Gastroesophageal sphincter (tissue), 4 donors: Measurements from ENCODE around the gene SGIP1. TPM values are rescaled to one million over a fixed set of nuclear protein-coding genes. Genes with fewer than 3 reads are reported as not detected.

Experiments
- ATAC-seq: fragments of 150-250 bp; one replicate; pipeline ENCODE4 v1.9.1; 2016; ENCODE audit warnings: mild to moderate bottlenecking, moderate library complexity
- H3K27ac ChIP-seq, 4 donors: fragments of 200-600 bp; sonication (generic) in 3 of 4; 1 replicate in 3 of 4; 2 replicates in 1 of 4; pipeline ENCODE4 v1.5.1; 2016 to 2019
- H3K27me3 ChIP-seq: fragments of 200-600 bp; sonication (generic); one replicate; pipeline ENCODE4 v1.5.1; 2019
- H3K36me3 ChIP-seq, 2 donors: fragments of 200-600 bp; sonication (generic); one replicate each; pipeline ENCODE4 v1.5.1; 2019; ENCODE audit warnings: control low read depth in 1 of 2
- H3K4me1 ChIP-seq, 3 donors: fragments of 200-600 bp; sonication (generic); 1 replicate in 2 of 3; 2 replicates in 1 of 3; pipeline ENCODE4 v1.5.1; 2016 to 2019; ENCODE audit warnings: control low read depth in 2 of 3
- H3K4me3 ChIP-seq, 2 donors: fragments of 200-600 bp; sonication (generic); one replicate each; pipeline ENCODE4 v1.5.1; 2019; ENCODE audit warnings: mild to moderate bottlenecking in 1 of 2, moderate library complexity in 1 of 2
- H3K9me3 ChIP-seq, 3 donors: fragments of 200-600 bp; sonication (generic); one replicate each; pipeline ENCODE4 v1.5.1; 2017 to 2019; ENCODE audit warnings: control low read depth in 2 of 3
- CTCF ChIP-seq, 4 experiments: fragments of 200-600 bp in 2 of 4; fragments of 450-650 bp in 2 of 4; sonication (generic) in 1 of 4; IDR thresholded peaks; one replicate each; pipeline ENCODE4 v1.5.1; 2017 to 2019; ENCODE audit warnings: antibody characterized with exemption in 4 of 4, mild to moderate bottlenecking in 2 of 4, moderate library complexity in 2 of 4
- EP300 ChIP-seq: sonication (generic); formaldehyde crosslinking; IDR thresholded peaks from one replicate; pipeline ENCODE4 v1.6.1; 2017; ENCODE audit warnings: antibody characterized with exemption, mild to moderate bottlenecking
- POLR2A ChIP-seq, 2 donors: fragments of 450-650 bp; IDR thresholded peaks; one replicate each; pipeline ENCODE4 v1.6.1; 2017; ENCODE audit warnings: antibody characterized with exemption in 2 of 2, mild to moderate bottlenecking in 2 of 2, moderate library complexity in 1 of 2
- POLR2AphosphoS5 ChIP-seq: sonication (generic); formaldehyde crosslinking; IDR thresholded peaks from one replicate; pipeline ENCODE4 v1.6.1; 2017; ENCODE audit warnings: antibody characterized with exemption
- WGBS, 2 donors: methylation state at CpG; one replicate each; pipeline ENCODE4 v1.1.5; 2018; ENCODE audit warnings: low coverage in 1 of 2; 5-methylcytosine and 5-hydroxymethylcytosine counted together
- total RNA-seq, 4 donors: library from RNA; depleted of rRNA; stranded (reverse); fragments of >200 nt; gene quantifications; one replicate each; pipeline ENCODE4 v1.1.0, GENCODE V29; 2016

SGIP1 gene
- total RNA-seq, 4 donors from 2014 or later, result 6.5 to 14.0 (median 10.7) TPM

GRCh38 chr1:66737836-66738235 is 203.9 kb downstream of the SGIP1 start:
- Histone ChIP-seq H3K27me3 (no peaks in the 10 kb centered on the region), H3K9me3 (no peaks in the 10 kb centered on the region), H3K4me1 (no peaks in the 10 kb centered on the region), H3K36me3 (peaks cover 0 to 7% of the 10 kb centered on the region in 2 donors), H3K4me3 (no peak overlapping the region), H3K27ac (no peak overlapping the region)
- ATAC-seq, result no peak
- no peak for TF ChIP-seq EP300
- TF ChIP-seq POLR2A (IDR thresholded peaks at IDR 0.05), result no peak
- TF ChIP-seq POLR2AphosphoS5, result no peak
- TF ChIP-seq CTCF (IDR thresholded peaks at IDR 0.05), result no peak
- WGBS, 2 donors, result 92 to 100% methylated on average over 2 of the region's 2 CpGs

DNA sequence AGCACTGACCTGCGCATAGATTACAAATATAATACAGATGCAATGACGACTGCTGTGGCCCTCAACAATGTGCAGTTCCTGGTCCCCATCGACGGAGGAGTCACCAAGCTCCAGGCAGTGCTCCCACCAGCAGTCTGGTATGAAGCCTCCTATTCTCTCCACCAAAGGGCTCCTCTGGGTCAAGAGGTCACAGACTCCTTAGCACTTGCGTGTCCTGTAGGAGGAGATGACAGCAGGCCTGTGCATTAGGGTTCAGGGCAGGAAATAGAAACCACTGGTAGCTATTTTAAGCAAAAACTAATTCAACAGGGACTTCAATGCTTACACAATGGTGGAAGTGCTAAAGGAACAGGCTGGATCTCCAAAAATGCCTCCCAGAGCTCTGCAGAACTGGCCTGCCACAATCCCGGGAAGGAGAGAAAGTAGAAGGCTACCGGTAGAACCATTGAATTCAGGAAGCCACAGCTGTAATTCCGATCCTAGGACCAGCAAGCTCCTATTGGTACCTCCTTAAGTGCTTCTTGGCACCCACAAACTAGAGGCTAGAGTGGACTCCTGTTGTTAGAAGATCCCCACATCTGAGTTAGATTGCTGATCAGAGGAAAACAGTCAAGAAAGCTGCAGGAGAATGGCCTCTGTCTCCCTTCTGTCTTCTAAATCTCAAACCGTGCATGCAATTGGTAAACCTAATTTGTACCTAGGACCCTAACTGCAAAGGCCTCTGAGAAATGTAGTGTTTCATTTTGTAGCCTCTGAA is 205.6 kb downstream of the SGIP1 start:
- Histone ChIP-seq H3K27me3 (no peaks in the 10 kb centered on the region), H3K27ac (no peak overlapping the region), H3K9me3 (no peaks in the 10 kb centered on the region), H3K4me3 (no peak overlapping the region), H3K4me1 (no peaks in the 10 kb centered on the region), H3K36me3 (peaks cover 0 to 7% of the 10 kb centered on the region in 2 donors)
- no peak for TF ChIP-seq POLR2AphosphoS5
- TF ChIP-seq EP300, result no peak
- no peak for TF ChIP-seq CTCF (IDR thresholded peaks at IDR 0.05)
- TF ChIP-seq POLR2A (IDR thresholded peaks at IDR 0.05), result no peak
- WGBS, 2 donors, result 70 to 100% methylated on average over 1 to 2 of the region's 9 CpGs
- ATAC-seq, result no peak

DNA sequence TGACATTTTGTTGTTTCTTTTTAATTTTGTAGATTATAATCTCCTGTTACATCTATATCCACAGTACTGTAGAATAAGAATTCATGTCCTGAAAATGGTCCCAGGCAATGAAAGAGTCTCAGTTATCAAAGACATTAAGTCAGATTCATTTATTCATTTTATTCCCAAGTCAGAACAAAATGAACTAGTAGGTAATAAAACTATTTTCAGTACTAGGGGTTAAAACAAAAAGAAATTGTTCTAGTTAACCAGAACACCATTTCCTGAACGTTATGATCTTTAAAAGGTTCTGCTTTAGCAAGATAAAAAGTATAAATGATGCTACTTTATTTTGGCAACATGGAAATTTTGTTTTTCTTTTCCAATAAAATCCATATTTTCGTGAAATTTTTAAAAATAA is 211.5 kb downstream of the SGIP1 start:
- WGBS, 2 donors, result 68 to 88% methylated on average over 2 of the region's 2 CpGs
- no peaks in the 10 kb centered on the region for H3K9me3 ChIP-seq
- H3K4me3 ChIP-seq, result no peak overlapping the region
- H3K27ac ChIP-seq, result no peak overlapping the region
- no peak for ATAC-seq
- no peaks in the 10 kb centered on the region for H3K4me1 ChIP-seq
- no peaks in the 10 kb centered on the region for H3K27me3 ChIP-seq
- TF ChIP-seq CTCF (IDR thresholded peaks at IDR 0.05) (no peak), POLR2AphosphoS5 (no peak), POLR2A (IDR thresholded peaks at IDR 0.05) (no peak), EP300 (no peak)
- no peaks in the 10 kb centered on the region for H3K36me3 ChIP-seq

- Histone ChIP-seq H3K4me1 (peaks cover 0 to 12% (median 0%) of the 10 kb centered on the region in 3 donors), H3K27ac (no peak overlapping the region), H3K4me3 (no peak overlapping the region), H3K36me3 (no peaks in the 10 kb centered on the region), H3K27me3 (peaks cover 8% of the 10 kb centered on the region), H3K9me3 (no peaks in the 10 kb centered on the region)
- no peak for ATAC-seq
- TF ChIP-seq CTCF (IDR thresholded peaks at IDR 0.05), result no peak
- no peak for TF ChIP-seq POLR2A (IDR thresholded peaks at IDR 0.05)
- TF ChIP-seq EP300, result no peak
- no peak for TF ChIP-seq POLR2AphosphoS5
- 43 to 60% methylated on average over 1 of the region's 1 CpG for WGBS, 2 donors
Observed at GRCh38 chr1:66747501-66747900, 213.5 kb downstream of the SGIP1 start.

DNA sequence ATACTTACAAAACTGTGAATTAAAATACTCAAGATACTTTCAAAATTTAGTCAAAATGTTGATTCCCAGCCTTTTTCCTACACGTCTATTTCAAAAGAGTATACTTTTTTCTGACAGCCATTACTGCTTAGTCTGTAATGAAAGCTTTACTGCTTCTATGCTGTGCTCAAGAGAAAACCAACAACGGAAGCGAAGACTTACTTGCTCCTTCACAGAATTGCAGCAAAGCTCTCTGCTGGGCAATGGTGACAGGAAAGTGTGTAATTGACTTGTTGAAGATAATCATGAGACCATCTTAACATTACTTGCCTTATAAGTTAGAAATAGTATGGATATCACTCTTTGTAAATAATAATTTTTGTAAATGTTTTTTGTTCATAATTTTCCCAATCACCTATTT is 216.6 kb downstream of the SGIP1 start:
- Histone ChIP-seq H3K36me3 (no peaks in the 10 kb centered on the region), H3K9me3 (no peaks in the 10 kb centered on the region), H3K27me3 (peaks cover 20% of the 10 kb centered on the region), H3K4me1 (peaks cover 0 to 18% (median 0%) of the 10 kb centered on the region in 3 donors), H3K4me3 (no peak overlapping the region), H3K27ac (no peak overlapping the region)
- WGBS, 2 donors, result 72 to 75% methylated on average over 3 of the region's 3 CpGs
- ATAC-seq, result no peak
- TF ChIP-seq POLR2A (IDR thresholded peaks at IDR 0.05), result no peak
- no peak for TF ChIP-seq POLR2AphosphoS5
- no peak for TF ChIP-seq EP300
- TF ChIP-seq CTCF (IDR thresholded peaks at IDR 0.05), result no peak
